Loucy (cell line): ENCODE results near the gene DLX3.

Source experiments
- CTCF ChIP-seq: fragments of 200-600 bp; sonication (generic); conservative IDR thresholded peaks from 2 replicates; pipeline ENCODE4 v1.5.1; 2014; ENCODE audit warnings: mild to moderate bottlenecking, antibody characterized with exemption, low read length
- EZH2phosphoT487 ChIP-seq: fragments of 200-600 bp; IDR thresholded peaks from 2 replicates; pipeline ENCODE4 v1.6.1; 2018; ENCODE audit warnings: antibody characterized with exemption, mild to moderate bottlenecking, moderate library complexity, borderline replicate concordance

GRCh38 chr17:49951362-49952082, 43.5 kb downstream of the DLX3 start:
- TF ChIP-seq CTCF (no peak), EZH2phosphoT487 (no peak)
